H9 (cell line): ENCODE measurements around the gene STRA6. TPM values are rescaled to one million over a fixed set of nuclear protein-coding genes. Genes with fewer than 3 reads are reported as not detected.

Source experiments
- DNase-seq: peaks from one replicate; pipeline ENCODE4 v3.0.0-alpha.2; 2017
- H2AFZ ChIP-seq: one replicate; pipeline ENCODE4 v1.6.1; 2013; ENCODE audit warnings: mild to moderate bottlenecking, low read length, control low read depth, moderate library complexity
- H2AK5ac ChIP-seq: 2 replicates; pipeline ENCODE4 v1.6.1; 2013; ENCODE audit warnings: low read length, control low read depth, mixed read lengths; ENCODE audit not compliant: insufficient read length
- H2BK120ac ChIP-seq: one replicate; pipeline ENCODE4 v1.6.1; 2013; ENCODE audit warnings: low read depth, mild to moderate bottlenecking, low read length, control low read depth, inconsistent platforms; ENCODE audit not compliant: poor library complexity, severe bottlenecking
- H2BK12ac ChIP-seq: 2 replicates; pipeline ENCODE4 v1.6.1; 2013; ENCODE audit warnings: low read length, control low read depth, mixed read lengths, low read depth; ENCODE audit not compliant: insufficient read length
- H2BK15ac ChIP-seq: 2 replicates; pipeline ENCODE4 v1.6.1; 2013; ENCODE audit warnings: low read depth, low read length, control low read depth
- H2BK20ac ChIP-seq: one replicate; pipeline ENCODE4 v1.6.1; 2013; ENCODE audit warnings: low read depth, mild to moderate bottlenecking, low read length, control low read depth, inconsistent platforms; ENCODE audit not compliant: poor library complexity, severe bottlenecking
- H2BK5ac ChIP-seq: 2 replicates; pipeline ENCODE4 v1.6.1; 2013; ENCODE audit warnings: low read length, control low read depth, mixed read lengths; ENCODE audit not compliant: insufficient read length
- H3K14ac ChIP-seq: 2 replicates; pipeline ENCODE4 v1.6.1; 2013; ENCODE audit warnings: low read length, control low read depth; ENCODE audit not compliant: insufficient read depth
- H3K18ac ChIP-seq: 2 replicates; pipeline ENCODE4 v1.6.1; 2013; ENCODE audit warnings: low read depth, mild to moderate bottlenecking, mixed read lengths, low read length, control low read depth; ENCODE audit not compliant: insufficient read length
- H3K23ac ChIP-seq: 2 replicates; pipeline ENCODE4 v1.6.1; 2013; ENCODE audit warnings: low read length, control low read depth, mixed read lengths, low read depth; ENCODE audit not compliant: insufficient read length
- H3K23me2 ChIP-seq: 2 replicates; pipeline ENCODE4 v1.6.1; 2013; ENCODE audit warnings: low read depth, mild to moderate bottlenecking, mixed read lengths, low read length, control low read depth; ENCODE audit not compliant: insufficient read length, poor library complexity, severe bottlenecking
- H3K27ac ChIP-seq: 2 replicates; pipeline ENCODE4 v1.5.1; 2013; ENCODE audit warnings: low read length, control low read depth, mixed read lengths, low read depth; ENCODE audit not compliant: insufficient read length
- H3K27me3 ChIP-seq: 2 replicates; pipeline ENCODE4 v1.6.1; 2013; ENCODE audit warnings: low read length, control low read depth, inconsistent platforms; ENCODE audit not compliant: insufficient read depth
- H3K4ac ChIP-seq: 2 replicates; pipeline ENCODE4 v1.6.1; 2013; ENCODE audit warnings: low read depth, mild to moderate bottlenecking, control low read depth, inconsistent platforms, low read length, moderate library complexity
- H3K4me1 ChIP-seq: 2 replicates; pipeline ENCODE4 v1.6.1; 2013; ENCODE audit warnings: low read length, control low read depth, inconsistent platforms; ENCODE audit not compliant: insufficient read depth
- H3K4me2 ChIP-seq: 2 replicates; pipeline ENCODE4 v1.6.1; 2013; ENCODE audit warnings: low read length, control low read depth, mixed read lengths; ENCODE audit not compliant: insufficient read length, insufficient read depth
- H3K56ac ChIP-seq: 2 replicates; pipeline ENCODE4 v1.6.1; 2013; ENCODE audit warnings: low read depth, mild to moderate bottlenecking, mixed read lengths, low read length, control low read depth; ENCODE audit not compliant: insufficient read length
- H3K79me1 ChIP-seq: 2 replicates; pipeline ENCODE4 v1.6.1; 2013; ENCODE audit warnings: low read depth, mild to moderate bottlenecking, moderate library complexity, low read length, control low read depth, inconsistent platforms; ENCODE audit not compliant: insufficient read depth, poor library complexity, severe bottlenecking
- H3K79me2 ChIP-seq: 2 replicates; pipeline ENCODE4 v1.6.1; 2013; ENCODE audit warnings: low read length, control low read depth, inconsistent platforms; ENCODE audit not compliant: insufficient read depth
- H3K9ac ChIP-seq: 2 replicates; pipeline ENCODE4 v1.6.1; 2013; ENCODE audit warnings: low read length, control low read depth, mixed read lengths; ENCODE audit not compliant: insufficient read length; ENCODE audit errors: extremely low read depth
- H3K9me3 ChIP-seq: one replicate; pipeline ENCODE4 v1.6.1; 2013; ENCODE audit warnings: low read depth, low read length, inconsistent platforms; ENCODE audit not compliant: control insufficient read depth
- H3T11ph ChIP-seq: one replicate; pipeline ENCODE4 v1.6.1; 2013; ENCODE audit warnings: mild to moderate bottlenecking, low read length, control low read depth, inconsistent platforms
- H4K20me1 ChIP-seq: one replicate; pipeline ENCODE4 v1.6.1; 2013; ENCODE audit not compliant: control insufficient read depth, insufficient read length, insufficient read depth
- H4K5ac ChIP-seq: 2 replicates; pipeline ENCODE4 v1.6.1; 2013; ENCODE audit warnings: low read depth, mild to moderate bottlenecking, mixed read lengths, low read length, control low read depth; ENCODE audit not compliant: insufficient read length
- H4K8ac ChIP-seq: replicated peaks from 2 replicates; pipeline ENCODE4 v1.6.1; 2013; ENCODE audit warnings: low read length, control low read depth, mixed read lengths, low read depth; ENCODE audit not compliant: insufficient read length
- H4K91ac ChIP-seq: 2 replicates; pipeline ENCODE4 v1.6.1; 2013; ENCODE audit warnings: low read depth, mild to moderate bottlenecking, moderate library complexity, mixed read lengths, low read length, control low read depth; ENCODE audit not compliant: insufficient read length
- H3K27ac Mint-ChIP-seq, 3 experiments: 2 replicates in 2 of 3; 3 replicates in 1 of 3; pipeline ENCODE4 v1.8.0; 2020 to 2021; ENCODE audit warnings: mixed read lengths in 3 of 3, mild to moderate bottlenecking in 1 of 3, moderate library complexity in 1 of 3
- H3K27me3 Mint-ChIP-seq: 2 replicates; pipeline ENCODE4 v1.8.0; 2021; ENCODE audit warnings: low read depth, mild to moderate bottlenecking, moderate library complexity, mixed read lengths
- H3K36me3 Mint-ChIP-seq, 3 experiments: 2 replicates in 2 of 3; 3 replicates in 1 of 3; pipeline ENCODE4 v1.8.0; 2020 to 2021; ENCODE audit warnings: low read depth in 3 of 3, mixed read lengths in 3 of 3; ENCODE audit not compliant: insufficient read depth in 1 of 3
- H3K4me1 Mint-ChIP-seq, 2 experiments: 2 replicates each; pipeline ENCODE4 v1.8.0; 2020; ENCODE audit warnings: mixed read lengths in 2 of 2
- H3K4me3 Mint-ChIP-seq, 2 experiments: 2 replicates in 1 of 2; 3 replicates in 1 of 2; pipeline ENCODE4 v1.8.0; 2020 to 2021; ENCODE audit warnings: mild to moderate bottlenecking in 2 of 2, mixed read lengths in 2 of 2, moderate library complexity in 1 of 2
- H3K9me3 Mint-ChIP-seq, 2 experiments: 2 replicates in 1 of 2; 3 replicates in 1 of 2; pipeline ENCODE4 v1.8.0; 2020; ENCODE audit warnings: mild to moderate bottlenecking in 2 of 2, mixed read lengths in 2 of 2, moderate library complexity in 1 of 2
- CTCF ChIP-seq: fragments of 200-600 bp; sonication (generic); conservative IDR thresholded peaks from 3 replicates; pipeline ENCODE4 v1.8.0; 2021; ENCODE audit warnings: antibody characterized with exemption, mild to moderate bottlenecking
- WGBS: extraction: QIAGEN DNeasy Blood & Tissue Kit; methylation state at CpG from one replicate; pipeline ENCODE4 v1.1.7; 2013; ENCODE audit warnings: missing lambda C conversion rate, low lambda C conversion rate, mixed read lengths; ENCODE audit not compliant: insufficient read length; ENCODE audit errors: extremely low coverage; 5-methylcytosine and 5-hydroxymethylcytosine counted together
- total RNA-seq: library from RNA; stranded (reverse); gene quantifications from 2 replicates; pipeline ENCODE4 v1.2.1, GENCODE V29; 2021

The STRA6 gene
- total RNA-seq, 1 experiment from 2014 or later = 12.8 TPM

DNA sequence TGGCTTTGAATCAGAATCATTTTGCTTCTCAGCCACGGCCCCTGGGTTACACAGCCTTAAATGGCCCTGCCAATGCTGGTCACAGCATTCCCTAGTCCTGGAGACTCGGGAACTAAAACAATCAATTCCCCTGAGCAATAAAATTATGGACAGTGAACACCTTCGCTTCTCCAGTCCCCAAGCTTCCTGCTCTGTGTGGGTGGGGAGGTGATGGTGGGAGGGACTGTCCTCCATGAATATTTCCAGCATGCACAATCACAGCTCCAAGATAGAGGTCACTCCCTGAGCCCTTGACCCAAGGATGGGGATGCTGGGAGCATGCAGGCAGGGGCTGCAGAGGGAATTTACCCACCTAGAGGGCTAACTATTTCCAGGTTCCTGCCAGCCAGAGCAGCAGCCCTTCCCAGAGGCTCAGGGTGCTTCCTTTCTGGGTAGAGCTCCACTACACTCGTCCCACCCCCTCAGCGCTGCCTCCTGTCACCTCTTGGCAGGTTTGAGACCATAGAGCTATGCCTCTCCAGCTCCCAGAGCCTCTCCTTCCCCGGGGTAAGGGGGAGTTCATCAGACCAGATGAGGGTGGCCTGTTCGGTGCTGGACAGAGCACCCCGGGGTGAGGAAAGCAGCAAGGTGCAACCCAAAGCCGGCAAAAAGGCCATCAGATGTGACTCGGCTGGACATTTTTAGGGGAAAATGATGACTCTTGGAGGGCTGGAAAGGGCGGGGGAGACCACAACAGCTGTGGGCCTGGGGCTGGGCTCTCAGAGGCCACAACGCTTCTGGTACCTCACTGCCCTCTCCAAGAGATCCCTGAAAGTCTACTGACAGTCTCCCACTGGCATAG lies 19.0 kb upstream of the STRA6 start:
- H3K27ac Mint-ChIP-seq = no peak overlapping the region
- Histone ChIP-seq H2BK12ac (no peak overlapping the region), H3K23ac (no peak overlapping the region), H2BK120ac (no peak overlapping the region), H2AK5ac (no peak overlapping the region), H3K27me3 (peaks cover 23% of the 10 kb centered on the region; the same call in 1 of the 2 replicates), H3K4me1 (no peaks in the 10 kb centered on the region), H3K79me1 (no peaks in the 10 kb centered on the region), H4K5ac (no peak overlapping the region), H3T11ph (no peak overlapping the region), H2BK20ac (no peak overlapping the region), H4K20me1 (no peaks in the 10 kb centered on the region), H3K18ac (no peak overlapping the region), H3K23me2 (peaks cover 5% of the 10 kb centered on the region), H2AFZ (no peak overlapping the region), H4K8ac (no peak overlapping the region), H3K27ac (no peak overlapping the region), H3K56ac (no peak overlapping the region), H4K91ac (no peak overlapping the region), H3K4ac (no peak overlapping the region), H3K79me2 (no peaks in the 10 kb centered on the region), H2BK15ac (no peak overlapping the region), H3K14ac (no peak overlapping the region; the same call in 1 of the 2 replicates), H3K9ac (no peak overlapping the region), H3K4me2 (no peak overlapping the region), H2BK5ac (no peak overlapping the region), H3K9me3 (no peaks in the 10 kb centered on the region)
- DNase-seq = no peak
- peaks cover 88% of the 10 kb centered on the region for H3K27me3 Mint-ChIP-seq
- peaks cover 0 to 2% of the 10 kb centered on the region in 2 experiments; a peak in 2 of 5 replicates for H3K9me3 Mint-ChIP-seq
- H3K36me3 Mint-ChIP-seq = peaks cover 0 to 2% (median 0%) of the 10 kb centered on the region in 3 experiments; a peak in 1 of 7 replicates
- TF ChIP-seq CTCF = no peak
- H3K4me3 Mint-ChIP-seq = peak overlapping the region in 1 of 2 experiments; percentile 40; a peak in 1 of 5 replicates
- H3K4me1 Mint-ChIP-seq = peaks cover 48 to 70% of the 10 kb centered on the region in 2 experiments
- WGBS = no CpG with 5 or more reads among the region's 12 CpGs
